HG02981 (cell line): ENCODE data around the gene NRP2.

Experiments used
- ATAC-seq: cut with Tn5 transposase; IDR thresholded peaks from one replicate; pipeline ENCODE4 v1.9.1; 2021; ENCODE audit warnings: mild to moderate bottlenecking, moderate library complexity; ENCODE audit not compliant: unreplicated experiment

Gene NRP2

GRCh38 chr2:205769879-205770278 is 87.6 kb downstream of the NRP2 start:
- no peak for ATAC-seq

- no peak for ATAC-seq
Observed at GRCh38 chr2:205770577-205770976, 88.3 kb downstream of the NRP2 start.

GRCh38 chr2:205771031-205771430 is 88.7 kb downstream of the NRP2 start:
- no peak for ATAC-seq

- ATAC-seq: no peak
Observed at GRCh38 chr2:205771666-205772065, 89.4 kb downstream of the NRP2 start.

- no peak for ATAC-seq
Observed at GRCh38 chr2:205772983-205773382, 90.7 kb downstream of the NRP2 start.

- ATAC-seq: no peak
Observed at GRCh38 chr2:205773989-205774388, 91.7 kb downstream of the NRP2 start.

GRCh38 chr2:205775097-205775877 is 93.0 kb downstream of the NRP2 start:
- no peak for ATAC-seq

GRCh38 chr2:205776139-205776538 is 93.8 kb downstream of the NRP2 start:
- ATAC-seq: peak; percentile 51

GRCh38 chr2:205776720-205777119 is 94.4 kb downstream of the NRP2 start:
- ATAC-seq: no peak

GRCh38 chr2:205778356-205778755 is 96.1 kb downstream of the NRP2 start:
- ATAC-seq: no peak

- no peak for ATAC-seq
Observed at GRCh38 chr2:205780645-205781044, 98.3 kb downstream of the NRP2 start.

GRCh38 chr2:205781244-205781931 is 99.1 kb downstream of the NRP2 start:
- ATAC-seq: no peak

- ATAC-seq: no peak
Observed at GRCh38 chr2:205782941-205783340, 100.6 kb downstream of the NRP2 start.

- no peak for ATAC-seq
Observed at GRCh38 chr2:205783872-205784499, 101.7 kb downstream of the NRP2 start.

- no peak for ATAC-seq
Observed at GRCh38 chr2:205785507-205786260, 103.4 kb downstream of the NRP2 start.

GRCh38 chr2:205786976-205787375 is 104.7 kb downstream of the NRP2 start:
- ATAC-seq: no peak

- ATAC-seq: no peak
Observed at GRCh38 chr2:205787761-205788160, 105.5 kb downstream of the NRP2 start.

- no peak for ATAC-seq
Observed at GRCh38 chr2:205789906-205790305, 107.6 kb downstream of the NRP2 start.

- no peak for ATAC-seq
Observed at GRCh38 chr2:205792908-205793307, 110.6 kb downstream of the NRP2 start.

- no peak for ATAC-seq
Observed at GRCh38 chr2:205796805-205797313, 114.6 kb downstream of the NRP2 start.

- ATAC-seq: no peak
Observed at GRCh38 chr2:205797866-205798265, 115.6 kb downstream of the NRP2 start.
